ENCODE data around the gene LDLR.
A peak's percentile ranks its signal among the peaks of the same experiment; 100 is the strongest.

The LDLR gene

GRCh38 chr19:11166281-11167142 lies 77.2 kb downstream of the LDLR start:
- no peak for DNase-seq (ENCODE audit: low read depth)
- TF ChIP-seq, protein P1, sequence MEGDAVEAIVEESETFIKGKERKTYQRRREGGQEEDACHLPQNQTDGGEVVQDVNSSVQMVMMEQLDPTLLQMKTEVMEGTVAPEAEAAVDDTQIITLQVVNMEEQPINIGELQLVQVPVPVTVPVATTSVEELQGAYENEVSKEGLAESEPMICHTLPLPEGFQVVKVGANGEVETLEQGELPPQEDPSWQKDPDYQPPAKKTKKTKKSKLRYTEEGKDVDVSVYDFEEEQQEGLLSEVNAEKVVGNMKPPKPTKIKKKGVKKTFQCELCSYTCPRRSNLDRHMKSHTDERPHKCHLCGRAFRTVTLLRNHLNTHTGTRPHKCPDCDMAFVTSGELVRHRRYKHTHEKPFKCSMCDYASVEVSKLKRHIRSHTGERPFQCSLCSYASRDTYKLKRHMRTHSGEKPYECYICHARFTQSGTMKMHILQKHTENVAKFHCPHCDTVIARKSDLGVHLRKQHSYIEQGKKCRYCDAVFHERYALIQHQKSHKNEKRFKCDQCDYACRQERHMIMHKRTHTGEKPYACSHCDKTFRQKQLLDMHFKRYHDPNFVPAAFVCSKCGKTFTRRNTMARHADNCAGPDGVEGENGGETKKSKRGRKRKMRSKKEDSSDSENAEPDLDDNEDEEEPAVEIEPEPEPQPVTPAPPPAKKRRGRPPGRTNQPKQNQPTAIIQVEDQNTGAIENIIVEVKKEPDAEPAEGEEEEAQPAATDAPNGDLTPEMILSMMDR (conservative IDR thresholded peaks at IDR 0.05; ENCODE audit: low read depth, low read length): no peak
- no peak overlapping the region for H3K4me3 ChIP-seq (ENCODE audit: low read length)

DNA sequence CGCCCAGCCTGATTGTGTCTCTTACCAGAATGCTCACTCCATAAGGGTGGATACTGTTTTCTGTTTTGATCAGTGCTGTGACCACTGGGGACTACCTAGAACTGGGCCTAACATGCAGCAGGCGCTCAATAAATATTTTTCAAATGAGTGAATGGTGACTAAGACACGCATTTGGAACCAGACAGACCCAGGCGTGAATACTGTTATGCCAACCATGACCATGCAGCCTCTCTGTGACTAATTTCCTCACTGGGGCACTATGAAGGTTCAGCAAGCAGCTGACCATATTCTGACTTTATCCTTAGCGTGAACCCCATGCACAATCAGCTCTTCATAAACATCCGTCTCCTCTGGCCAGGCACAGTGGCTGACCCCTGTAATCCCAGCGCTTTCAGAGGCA lies 79.3 kb downstream of the LDLR start:
- TF ChIP-seq, protein P1 (conservative IDR thresholded peaks at IDR 0.05; ENCODE audit: low read depth, low read length): no peak
- no peak overlapping the region for H3K4me3 ChIP-seq (ENCODE audit: low read length)
- DNase-seq (ENCODE audit: low read depth): peak; percentile 66

DNA sequence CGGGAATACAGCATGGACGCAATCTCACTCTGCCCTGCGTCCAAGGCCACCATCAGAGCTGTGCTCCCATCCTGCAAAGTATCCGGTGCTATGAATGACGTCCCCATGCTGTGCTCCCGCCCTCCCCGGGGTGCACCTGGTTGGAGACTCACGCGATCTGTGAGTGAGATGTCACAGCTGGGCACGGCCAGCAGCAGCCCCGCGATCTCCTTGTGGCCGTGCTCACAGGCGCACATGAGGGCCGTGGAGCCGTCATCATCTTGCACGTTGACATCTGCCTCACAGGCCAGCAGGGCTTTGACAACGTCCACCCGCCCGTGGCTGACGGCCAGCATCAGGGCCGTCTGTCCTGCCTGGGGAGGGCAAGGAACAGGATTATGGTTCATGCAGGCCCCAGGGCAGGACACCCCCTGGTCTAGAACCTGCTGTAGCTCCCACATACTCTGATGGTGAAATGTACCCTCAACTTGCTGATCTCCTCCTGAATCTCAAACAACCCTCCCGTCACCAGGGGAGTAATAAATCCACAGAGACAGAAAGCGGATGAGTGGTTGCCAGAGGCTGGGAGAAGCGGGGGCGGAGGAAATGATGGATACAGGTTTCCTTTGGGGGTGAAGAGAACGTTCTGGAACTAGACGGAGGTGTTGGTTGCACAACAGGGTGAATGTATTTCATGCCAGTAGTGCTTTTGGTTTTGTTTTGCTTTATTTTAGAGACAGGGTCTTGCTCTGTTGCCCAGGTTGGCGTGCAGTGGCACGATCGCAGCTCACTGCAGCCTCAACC lies 80.8 kb downstream of the LDLR start:
- no peak for DNase-seq (ENCODE audit: low read depth)
- no peak overlapping the region for H3K4me3 ChIP-seq (ENCODE audit: low read length)

DNA sequence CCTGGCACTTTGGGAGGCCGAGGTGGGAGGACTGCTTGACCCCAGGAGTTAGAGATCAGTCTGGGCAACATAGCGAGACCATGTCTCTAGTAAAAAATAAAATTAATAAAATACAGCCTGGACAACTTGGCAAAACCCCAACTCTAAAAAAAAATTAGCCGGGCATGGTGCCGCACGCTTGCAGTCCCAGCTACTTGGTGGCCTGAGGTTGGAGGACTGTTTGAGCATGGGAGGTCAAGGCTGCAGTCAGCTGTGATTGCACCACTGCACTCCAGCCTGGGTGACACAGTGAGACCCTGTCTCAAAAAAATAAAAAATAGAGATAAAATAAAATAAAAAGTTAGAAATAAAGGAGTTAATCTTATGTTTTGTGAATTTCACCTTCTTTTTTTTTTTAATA lies 81.9 kb downstream of the LDLR start:
- TF ChIP-seq, protein P1 (conservative IDR thresholded peaks at IDR 0.05; ENCODE audit: low read depth, low read length): no peak
- no peak for DNase-seq (ENCODE audit: low read depth)
- no peak overlapping the region for H3K4me3 ChIP-seq (ENCODE audit: low read length)

More for the DNA sequence above, 80.8 kb downstream of the LDLR start:
- TF ChIP-seq, protein P1 (conservative IDR thresholded peaks at IDR 0.05; ENCODE audit: low read depth, low read length): no peak

- TF ChIP-seq, protein P1 (conservative IDR thresholded peaks at IDR 0.05; ENCODE audit: low read depth, low read length): no peak
- no peak for DNase-seq (ENCODE audit: low read depth)
- no peak overlapping the region for H3K4me3 ChIP-seq (ENCODE audit: low read length)
Measured at GRCh38 chr19:11172576-11172975, 83.3 kb downstream of the LDLR start.

- TF ChIP-seq, protein P1 (conservative IDR thresholded peaks at IDR 0.05; ENCODE audit: low read depth, low read length): no peak
- H3K4me3 ChIP-seq (ENCODE audit: low read length): no peak overlapping the region
- DNase-seq (ENCODE audit: low read depth): no peak
Measured at GRCh38 chr19:11173516-11174155, 84.4 kb downstream of the LDLR start.
